Endothelial cell of umbilical vein (primary cell): ENCODE results near the gene PCDH15.

ENCODE experiments used
- EZH2 ChIP-seq: IDR thresholded peaks from 2 replicates; pipeline ENCODE4 v1.6.1; 2012; ENCODE audit warnings: borderline replicate concordance, low read depth, mild to moderate bottlenecking, moderate library complexity, low read length, inconsistent platforms; ENCODE audit not compliant: severe bottlenecking
- FOS ChIP-seq: IDR thresholded peaks from 2 replicates; pipeline ENCODE4 v1.6.1; 2011; ENCODE audit warnings: mild to moderate bottlenecking, low read length, moderate library complexity, borderline replicate concordance; ENCODE audit not compliant: insufficient read depth
- GATA2 ChIP-seq: IDR thresholded peaks from 2 replicates; pipeline ENCODE4 v1.7.0; 2011; ENCODE audit warnings: low read depth, mild to moderate bottlenecking, moderate library complexity, mixed read lengths, low read length; ENCODE audit not compliant: insufficient read length, insufficient read depth
- JUN ChIP-seq: IDR thresholded peaks from 2 replicates; pipeline ENCODE4 v1.6.1; 2011; ENCODE audit warnings: borderline replicate concordance, low read depth; ENCODE audit not compliant: insufficient read length, insufficient read depth
- MYC ChIP-seq: IDR thresholded peaks from one replicate; pipeline ENCODE4 v1.6.1; 2011; ENCODE audit warnings: mild to moderate bottlenecking, low read depth, low read length
- POLR2A ChIP-seq: IDR thresholded peaks from 2 replicates; pipeline ENCODE4 v1.6.1; 2012; ENCODE audit warnings: low read depth, mild to moderate bottlenecking, control low read depth, low read length
- POLR2AphosphoS5 ChIP-seq: IDR thresholded peaks from 2 replicates; pipeline ENCODE4 v1.6.1; 2012; ENCODE audit warnings: low read depth, mild to moderate bottlenecking, control low read depth, low read length, moderate library complexity; ENCODE audit not compliant: insufficient read depth
- TF ChIP-seq, protein P1 (sequence below), 2 donors: IDR thresholded peaks; 1 replicate in 1 of 2; 2 replicates in 1 of 2; pipeline ENCODE4 v1.5.1; 2011; ENCODE audit warnings: low read length in 2 of 2, mild to moderate bottlenecking in 2 of 2, moderate library complexity in 2 of 2, control low read depth in 1 of 2, inconsistent platforms in 1 of 2, low read depth in 1 of 2; ENCODE audit not compliant: insufficient read depth in 1 of 2; ENCODE audit errors: extremely low read depth in 1 of 2
- TF ChIP-seq, protein P2 (sequence below): IDR thresholded peaks from 2 replicates; pipeline ENCODE4 v1.6.1; 2011; ENCODE audit not compliant: insufficient read depth, insufficient read length

GRCh38 chr10:54708591-54708990 lies 92.4 kb downstream of the PCDH15 start:
- TF ChIP-seq, protein P1, sequence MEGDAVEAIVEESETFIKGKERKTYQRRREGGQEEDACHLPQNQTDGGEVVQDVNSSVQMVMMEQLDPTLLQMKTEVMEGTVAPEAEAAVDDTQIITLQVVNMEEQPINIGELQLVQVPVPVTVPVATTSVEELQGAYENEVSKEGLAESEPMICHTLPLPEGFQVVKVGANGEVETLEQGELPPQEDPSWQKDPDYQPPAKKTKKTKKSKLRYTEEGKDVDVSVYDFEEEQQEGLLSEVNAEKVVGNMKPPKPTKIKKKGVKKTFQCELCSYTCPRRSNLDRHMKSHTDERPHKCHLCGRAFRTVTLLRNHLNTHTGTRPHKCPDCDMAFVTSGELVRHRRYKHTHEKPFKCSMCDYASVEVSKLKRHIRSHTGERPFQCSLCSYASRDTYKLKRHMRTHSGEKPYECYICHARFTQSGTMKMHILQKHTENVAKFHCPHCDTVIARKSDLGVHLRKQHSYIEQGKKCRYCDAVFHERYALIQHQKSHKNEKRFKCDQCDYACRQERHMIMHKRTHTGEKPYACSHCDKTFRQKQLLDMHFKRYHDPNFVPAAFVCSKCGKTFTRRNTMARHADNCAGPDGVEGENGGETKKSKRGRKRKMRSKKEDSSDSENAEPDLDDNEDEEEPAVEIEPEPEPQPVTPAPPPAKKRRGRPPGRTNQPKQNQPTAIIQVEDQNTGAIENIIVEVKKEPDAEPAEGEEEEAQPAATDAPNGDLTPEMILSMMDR (IDR thresholded peaks at IDR 0.05; ENCODE audit: extremely low read depth in 1 of 2, insufficient read depth in 1 of 2, low read depth in 1 of 2, low read length in 2 of 2), result no peak
- TF ChIP-seq POLR2A (no peak), POLR2AphosphoS5 (no peak), EZH2 (no peak), MYC (no peak), FOS (no peak), JUN (no peak), GATA2 (no peak)
- TF ChIP-seq, protein P2, sequence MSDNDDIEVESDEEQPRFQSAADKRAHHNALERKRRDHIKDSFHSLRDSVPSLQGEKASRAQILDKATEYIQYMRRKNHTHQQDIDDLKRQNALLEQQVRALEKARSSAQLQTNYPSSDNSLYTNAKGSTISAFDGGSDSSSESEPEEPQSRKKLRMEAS, result no peak
